Measurements from ENCODE around the gene AP4S1.

AP4S1 gene

DNA sequence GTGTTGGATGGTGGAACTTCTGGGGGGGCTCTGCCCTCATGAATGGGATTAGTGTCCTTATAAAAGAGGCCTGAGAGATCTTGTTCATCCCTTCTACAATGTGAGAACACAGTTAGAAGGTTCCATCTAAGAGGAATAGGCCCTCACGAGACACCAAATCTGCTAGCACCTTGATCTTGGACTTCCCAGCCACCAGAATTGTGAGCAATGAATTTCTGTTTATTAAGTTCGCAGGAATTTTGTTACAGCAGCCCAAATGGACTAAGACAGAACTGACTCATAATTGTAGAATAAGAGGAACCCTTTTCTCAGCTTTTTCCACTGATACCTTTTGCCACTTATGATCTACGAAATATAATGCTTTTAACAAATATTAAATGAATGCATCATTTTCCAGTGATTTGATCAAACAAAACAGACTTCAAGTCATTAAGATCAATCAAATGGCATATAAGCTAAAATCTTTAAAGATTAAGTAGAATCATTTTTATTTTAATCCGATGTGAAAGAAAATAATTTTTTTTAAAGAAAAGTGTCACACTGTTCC is 113.9 kb downstream of the AP4S1 start:
- no peak for DNase-seq

- DNase-seq = no peak
These were observed 117.1 kb downstream of the AP4S1 start for GRCh38 chr14:31142455-31143087.
